HG03196 (cell line): ENCODE measurements around the gene WDR70.
"Not testable (repeated sequence)": the region's sequence is repeated elsewhere in the genome, so short reads cannot be mapped to it uniquely, and the experiment has no call there.

Experiments
- ATAC-seq: cut with Tn5 transposase; IDR thresholded peaks from one replicate; pipeline ENCODE4 v1.9.1; 2021; ENCODE audit not compliant: unreplicated experiment

WDR70 gene

GRCh38 chr5:37511646-37512045 lies 132.5 kb downstream of the WDR70 start:
- ATAC-seq: no peak

DNA sequence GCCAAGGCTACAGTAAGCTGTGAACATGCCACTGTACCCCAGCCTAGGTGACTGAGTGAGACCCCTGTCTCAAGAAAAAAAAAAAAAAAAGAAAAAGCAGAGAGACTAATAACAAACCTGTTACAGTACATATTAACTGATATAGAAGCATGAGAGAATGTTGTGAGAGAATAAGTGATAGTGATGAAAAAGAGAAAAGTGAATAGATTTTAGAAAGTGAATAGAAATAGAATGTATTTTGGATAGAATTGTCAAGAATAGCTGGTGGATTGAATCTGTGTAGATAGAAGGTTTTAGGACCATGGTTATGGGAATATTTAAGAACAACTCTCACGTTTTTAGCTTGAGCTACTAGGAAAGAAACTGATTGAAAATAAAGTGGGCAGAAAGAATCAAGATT lies 135.8 kb downstream of the WDR70 start:
- no peak for ATAC-seq

- no peak for ATAC-seq
Measured at GRCh38 chr5:37517686-37518085, 138.6 kb downstream of the WDR70 start.

DNA sequence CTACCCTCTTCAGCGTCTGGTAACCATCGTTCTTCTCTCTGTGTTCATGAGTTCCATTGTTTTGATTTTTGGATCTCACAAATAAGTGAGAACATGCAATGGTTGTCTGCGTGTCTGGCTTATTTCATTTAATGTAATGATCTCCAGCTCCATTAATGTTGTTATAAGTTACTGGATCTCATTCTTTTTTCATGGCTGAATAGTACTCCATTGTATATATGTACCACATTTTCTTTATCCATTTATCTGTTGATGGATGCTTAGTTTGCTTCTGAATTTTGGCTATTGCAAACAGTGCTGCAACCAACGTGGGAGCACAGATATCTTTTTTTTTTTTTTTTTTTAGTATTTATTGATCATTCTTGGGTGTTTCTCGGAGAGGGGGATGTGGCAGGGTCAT lies 139.2 kb downstream of the WDR70 start:
- ATAC-seq: not testable (repeated sequence)

GRCh38 chr5:37519304-37519703 lies 140.2 kb downstream of the WDR70 start:
- no peak for ATAC-seq

DNA sequence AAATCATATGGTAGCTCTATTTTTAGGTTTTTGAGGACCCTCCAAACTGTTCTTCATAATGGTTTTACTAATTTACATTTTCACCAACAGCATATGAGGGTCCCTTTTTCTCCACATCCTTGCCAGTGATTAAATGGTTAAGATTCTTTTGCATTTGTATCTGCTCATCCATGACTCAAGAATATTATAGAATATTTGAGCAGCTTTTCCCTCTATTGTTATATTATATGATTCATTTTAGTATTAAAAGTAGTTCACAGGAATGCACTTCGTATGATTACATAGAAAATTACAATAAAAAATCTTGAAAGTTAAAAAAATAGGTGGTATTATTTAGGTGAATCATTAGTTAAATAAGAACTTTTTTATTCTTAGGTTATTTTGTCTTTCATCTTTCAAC lies 140.7 kb downstream of the WDR70 start:
- no peak for ATAC-seq

- ATAC-seq: no peak
Measured at GRCh38 chr5:37520811-37521210, 141.7 kb downstream of the WDR70 start.

- ATAC-seq: no peak
Measured at GRCh38 chr5:37532976-37533740, 154.0 kb downstream of the WDR70 start.

DNA sequence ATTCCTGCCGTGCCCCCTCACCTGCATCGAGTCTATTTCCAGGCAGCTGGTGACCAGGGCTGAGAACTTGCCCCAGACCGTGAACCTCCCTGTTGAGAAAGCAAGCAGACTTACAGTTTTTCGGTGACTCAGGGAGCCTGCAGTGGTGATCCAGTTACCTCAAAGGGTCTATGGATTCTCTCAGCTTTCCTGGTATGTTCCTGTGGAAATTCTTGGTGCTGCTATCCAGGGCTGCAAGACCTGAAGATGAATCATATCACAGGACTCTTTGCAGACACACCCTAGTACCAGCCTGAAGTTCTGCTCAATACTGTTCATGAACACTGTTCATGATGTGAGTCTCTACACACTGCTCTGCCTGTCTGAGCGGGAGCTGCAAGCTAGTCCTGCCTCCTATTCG lies 154.7 kb downstream of the WDR70 start:
- no peak for ATAC-seq

GRCh38 chr5:37539459-37539858 lies 160.3 kb downstream of the WDR70 start:
- ATAC-seq: no peak

GRCh38 chr5:37543216-37543615 lies 164.1 kb downstream of the WDR70 start:
- ATAC-seq: no peak

GRCh38 chr5:37549411-37549810 lies 170.3 kb downstream of the WDR70 start:
- ATAC-seq: no peak

DNA sequence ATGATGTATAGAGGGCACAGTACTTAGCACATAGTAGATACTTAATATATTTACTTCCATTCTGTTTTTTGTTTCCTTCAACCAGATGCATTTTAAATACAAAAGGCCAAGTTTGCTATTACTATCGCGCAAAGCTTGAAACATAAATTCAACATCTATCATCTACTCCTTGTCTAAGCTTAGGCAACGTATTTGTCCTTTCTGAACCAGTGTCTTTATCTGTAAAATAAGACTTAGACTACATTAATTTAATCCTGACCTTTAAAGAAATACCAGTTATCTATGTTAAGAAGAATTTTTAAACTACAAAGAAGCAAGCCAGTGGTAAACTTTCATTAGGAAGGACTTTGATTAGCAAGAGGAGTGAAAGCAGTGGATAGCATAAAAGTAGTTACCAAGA lies 173.0 kb downstream of the WDR70 start:
- no peak for ATAC-seq

- no peak for ATAC-seq
Measured at GRCh38 chr5:37552770-37553719, 173.9 kb downstream of the WDR70 start.

GRCh38 chr5:37553720-37554404 lies 174.7 kb downstream of the WDR70 start:
- no peak for ATAC-seq

- ATAC-seq: no peak
Measured at GRCh38 chr5:37554405-37554739, 175.3 kb downstream of the WDR70 start.

- no peak for ATAC-seq
Measured at GRCh38 chr5:37554938-37555337, 175.8 kb downstream of the WDR70 start.

DNA sequence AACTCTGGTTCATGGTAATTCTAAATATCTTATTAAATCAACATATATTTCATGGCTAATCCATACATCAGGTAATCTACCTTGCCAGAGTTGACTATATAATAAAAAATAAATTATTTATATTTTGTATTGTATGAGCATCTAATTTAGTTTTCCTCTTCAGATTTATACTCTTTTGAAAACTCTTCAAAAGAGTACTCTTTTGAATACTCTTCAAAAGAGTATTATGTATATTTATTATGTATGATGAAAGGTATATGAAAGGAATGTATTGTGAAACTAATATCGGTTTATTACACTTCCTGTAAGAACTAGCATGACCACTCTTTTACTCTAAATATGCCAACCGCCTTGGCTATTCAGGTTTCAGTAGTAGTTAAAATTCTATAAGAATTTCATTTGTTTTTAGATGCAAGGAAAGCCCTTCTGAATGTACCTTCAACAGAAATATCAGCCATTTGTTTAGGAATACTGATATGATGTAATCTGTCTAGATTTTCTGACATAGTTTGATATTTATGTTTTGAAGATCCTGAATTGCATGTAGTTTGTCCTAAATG lies 178.7 kb downstream of the WDR70 start:
- no peak for ATAC-seq

DNA sequence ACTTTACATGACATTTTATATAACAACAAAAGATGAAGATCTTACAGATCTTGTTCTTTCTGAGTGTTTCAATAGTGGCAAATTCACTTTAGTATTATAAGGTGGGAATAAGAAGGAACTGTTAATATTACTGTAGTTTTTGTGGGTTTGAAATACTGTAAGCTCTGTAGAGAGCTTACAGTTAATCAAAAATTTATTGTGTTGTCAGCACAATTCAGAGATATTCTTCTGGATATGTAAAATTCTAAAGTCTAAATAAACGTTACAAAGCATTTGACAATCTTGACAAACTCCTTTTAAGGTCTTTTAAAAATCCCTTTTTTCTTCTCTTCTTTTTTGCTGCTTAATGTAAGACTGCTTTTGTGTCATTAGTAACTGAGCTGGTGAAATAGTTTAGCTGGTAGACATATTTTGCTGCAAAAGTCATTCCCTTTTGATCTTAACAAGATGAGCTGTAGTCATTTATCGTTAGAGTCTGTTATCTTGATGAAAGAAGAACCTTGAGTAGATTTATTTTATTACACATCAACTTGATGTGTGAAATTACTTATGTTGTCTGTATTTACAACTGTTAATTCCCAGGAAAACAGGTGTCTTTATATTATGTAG lies 186.0 kb downstream of the WDR70 start:
- no peak for ATAC-seq

- ATAC-seq: no peak
Measured at GRCh38 chr5:37567566-37567965, 188.4 kb downstream of the WDR70 start.
